Measurements from ENCODE around the gene GLP1R.
"Not testable (repeated sequence)": the region's sequence is repeated elsewhere in the genome, so short reads cannot be mapped to it uniquely, and the experiment has no call there.

The GLP1R gene

GRCh38 chr6:39090036-39090435, 41.5 kb downstream of the GLP1R start:
- no peak for DNase-seq

DNA sequence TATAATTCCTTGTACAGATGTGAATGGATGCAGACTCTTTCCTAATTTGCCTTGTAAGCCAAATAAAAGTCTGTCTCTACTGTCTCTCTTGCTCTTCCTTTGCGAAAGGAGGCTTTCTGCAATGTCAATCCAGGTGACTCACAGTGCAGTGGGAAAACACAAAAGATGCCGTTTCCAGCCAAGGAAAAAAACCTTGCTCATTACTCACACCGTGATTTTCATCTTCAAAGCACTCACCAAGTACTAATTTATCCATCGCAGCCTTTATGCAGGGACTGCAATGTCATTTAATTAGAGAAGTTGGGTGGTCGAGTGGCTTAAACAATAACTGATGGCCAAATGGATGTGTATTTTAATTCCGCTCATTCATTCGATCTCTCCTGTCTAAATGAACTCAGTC, 42.6 kb downstream of the GLP1R start:
- DNase-seq: no peak

DNA sequence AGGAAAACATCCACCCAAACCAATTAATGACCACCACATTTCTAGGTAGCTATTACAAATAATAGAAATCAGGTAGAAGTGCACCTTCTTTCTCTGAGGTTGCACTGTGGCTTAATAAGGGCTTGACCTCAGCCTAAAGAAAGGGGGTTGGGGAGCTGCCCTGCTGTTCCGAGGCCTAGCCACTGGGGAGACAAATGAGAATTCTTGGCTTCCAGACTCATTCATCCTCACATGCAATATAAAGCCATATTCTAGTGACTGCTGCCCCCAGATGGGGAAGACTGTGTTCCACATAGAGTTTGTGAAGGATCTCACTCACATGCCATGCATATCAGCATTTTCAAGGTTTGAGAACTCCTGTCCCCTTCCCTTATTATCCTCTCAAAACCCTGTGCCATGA, 43.5 kb downstream of the GLP1R start:
- no peak for DNase-seq

DNA sequence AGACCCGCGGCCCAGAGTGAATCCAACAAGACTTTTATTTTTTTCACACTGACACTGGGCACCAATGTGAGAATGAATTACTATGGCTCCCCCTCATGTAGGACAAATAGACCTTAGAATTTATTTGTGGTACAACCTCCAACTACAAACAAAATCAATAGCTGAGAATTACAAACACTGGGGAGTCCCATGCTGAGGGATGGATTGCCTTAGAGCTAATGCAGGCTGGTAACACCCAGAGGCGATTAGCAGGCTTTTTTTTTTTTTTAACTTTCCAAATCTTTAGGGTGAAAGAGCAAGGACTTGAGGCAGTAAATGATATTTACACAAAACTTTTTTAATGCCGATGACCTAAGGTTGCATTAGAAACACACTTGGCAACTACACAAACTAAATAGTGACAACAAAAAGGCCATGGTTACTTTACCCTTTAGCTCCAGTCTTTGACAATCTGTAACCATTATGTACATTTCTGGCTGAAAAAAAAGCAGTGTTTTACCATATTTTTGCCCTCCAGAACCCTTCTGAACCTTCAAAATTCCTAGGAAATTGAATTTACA, 44.6 kb downstream of the GLP1R start:
- DNase-seq: no peak

DNA sequence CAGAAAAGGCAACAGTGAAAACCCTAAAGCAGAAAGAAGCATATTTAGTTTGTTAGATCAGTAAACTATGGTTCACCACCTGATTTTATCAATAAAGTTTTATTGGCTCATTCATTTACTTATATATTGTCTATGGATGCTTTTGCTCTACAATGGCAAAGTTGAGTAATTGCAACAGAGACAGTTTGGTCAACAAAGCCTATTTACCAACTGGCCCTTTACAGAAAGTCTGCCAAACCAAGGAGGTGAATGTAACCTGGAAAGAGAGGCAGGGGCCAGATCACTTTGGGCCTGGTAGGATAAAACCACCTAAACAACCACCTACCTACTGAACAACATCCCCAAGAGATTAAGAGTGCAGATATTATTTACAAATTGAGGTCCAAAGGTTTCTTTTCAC, 47.0 kb downstream of the GLP1R start:
- DNase-seq: no peak

GRCh38 chr6:39100358-39100757, 51.8 kb downstream of the GLP1R start:
- DNase-seq: no peak

GRCh38 chr6:39102071-39102820, 53.7 kb downstream of the GLP1R start:
- no peak for DNase-seq

DNA sequence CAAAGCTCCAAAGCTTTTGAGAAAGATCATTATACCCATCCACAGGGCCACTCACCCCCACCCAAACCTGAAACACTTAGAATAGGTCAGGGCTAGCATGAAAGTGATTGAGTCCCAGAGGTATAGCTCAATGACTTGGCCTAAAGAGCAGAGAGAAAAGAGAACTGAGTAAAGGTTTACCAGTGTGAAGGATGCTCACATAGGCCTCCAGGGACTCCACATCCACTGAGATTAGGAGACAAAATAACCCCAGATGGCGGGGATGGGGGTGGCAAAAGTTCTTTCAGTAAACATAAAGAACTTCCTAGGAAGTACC, 54.2 kb downstream of the GLP1R start:
- no peak for DNase-seq

DNA sequence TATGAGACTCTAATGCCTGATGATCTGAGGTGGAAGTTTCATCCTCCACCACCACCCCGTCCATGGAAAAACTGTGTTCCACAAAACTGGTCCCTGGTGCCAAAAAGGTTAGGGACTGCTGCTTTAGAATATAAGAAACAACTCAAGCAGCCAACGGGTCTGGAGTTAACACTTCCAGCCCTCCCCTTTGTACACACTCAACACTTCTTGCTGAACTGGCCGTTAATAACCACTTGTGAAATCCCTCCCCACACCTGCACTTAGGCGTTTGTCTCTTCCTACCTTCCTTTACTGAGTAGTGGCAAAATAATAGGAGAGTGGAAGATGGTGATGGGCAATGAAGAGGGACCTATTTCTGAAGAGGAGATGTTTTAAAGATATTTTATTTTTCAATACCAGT, 55.9 kb downstream of the GLP1R start:
- no peak for DNase-seq

GRCh38 chr6:39107034-39107433, 58.5 kb downstream of the GLP1R start:
- no peak for DNase-seq

GRCh38 chr6:39107641-39108040, 59.1 kb downstream of the GLP1R start:
- DNase-seq: no peak

DNA sequence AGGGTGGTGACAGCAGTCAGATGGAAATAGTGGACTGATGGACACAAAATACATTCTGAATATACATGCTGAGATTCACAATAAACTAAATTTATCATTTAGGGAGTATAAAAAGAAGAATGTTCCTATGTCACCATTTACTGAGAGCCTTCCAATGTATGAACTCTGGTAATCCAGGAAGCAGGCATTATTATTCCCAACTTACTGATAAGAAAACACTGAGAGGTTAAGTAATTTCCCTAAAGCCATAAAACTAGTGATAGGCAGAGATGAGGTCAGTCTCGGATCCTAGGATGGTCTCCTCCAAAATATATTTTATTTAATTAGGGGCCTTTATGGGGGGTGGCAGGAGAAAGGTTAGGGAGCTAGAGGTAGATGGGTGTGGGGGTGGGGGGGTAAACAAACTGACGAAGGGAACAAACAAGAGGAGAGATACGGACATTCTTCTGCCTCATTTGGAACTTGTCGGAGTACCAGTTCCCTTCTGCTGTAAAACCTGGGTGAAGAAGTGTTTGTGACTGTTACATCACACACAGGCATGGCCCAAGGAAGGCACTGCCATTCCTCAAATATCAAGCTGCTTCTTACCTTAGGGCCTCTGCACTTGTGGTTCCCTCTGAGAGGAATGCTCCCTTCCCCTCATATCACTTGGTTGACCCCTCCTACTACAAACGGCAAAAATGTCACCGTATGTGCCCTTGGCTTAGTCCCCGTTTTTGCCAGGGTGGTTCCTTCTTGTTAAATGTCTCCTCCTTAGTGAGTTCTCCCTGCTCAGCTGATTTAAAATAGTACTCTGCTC, 59.7 kb downstream of the GLP1R start:
- DNase-seq: no peak

DNA sequence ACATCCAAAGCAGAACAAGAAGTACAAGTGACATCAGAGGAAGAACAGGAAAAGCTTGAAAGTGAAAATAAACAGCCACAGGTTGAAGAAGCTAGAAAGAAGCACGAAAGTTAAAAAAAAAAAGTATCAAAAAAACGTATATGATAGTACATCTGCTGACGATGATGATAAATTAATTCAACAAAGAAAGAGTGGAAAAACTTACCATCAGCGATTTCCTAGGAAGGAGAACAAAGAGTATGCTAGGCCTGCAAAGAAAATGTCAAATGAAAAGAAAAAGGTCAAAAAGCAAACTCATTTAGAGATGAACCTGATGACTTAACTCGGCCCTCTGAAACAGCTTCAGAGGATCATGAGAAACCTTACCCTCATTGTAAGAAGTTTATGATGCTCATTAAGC, 62.7 kb downstream of the GLP1R start:
- no peak for DNase-seq

DNA sequence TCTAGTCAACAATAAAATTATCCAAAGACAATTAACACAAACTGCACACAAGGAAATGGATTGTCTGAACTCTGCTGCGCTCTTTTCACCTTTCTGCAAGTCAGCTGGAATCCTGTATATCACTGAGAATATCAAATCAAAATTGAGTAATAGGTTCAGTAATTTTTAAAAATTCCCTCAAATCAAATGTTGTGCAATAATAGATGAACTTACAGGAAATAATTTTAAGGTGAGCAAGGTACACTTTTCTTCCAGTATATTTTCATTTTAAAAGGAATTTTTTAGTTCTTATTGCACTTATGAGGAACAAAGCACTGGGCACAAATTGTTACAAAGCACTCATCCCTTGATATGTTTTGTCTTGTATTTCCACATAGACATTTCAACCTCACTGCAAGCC, 65.2 kb downstream of the GLP1R start:
- DNase-seq: no peak

- no peak for DNase-seq
Measured at GRCh38 chr6:39114388-39114703, 65.8 kb downstream of the GLP1R start.

- peak; percentile 91 for DNase-seq
Measured at GRCh38 chr6:39114704-39115599, 66.4 kb downstream of the GLP1R start, which contains the start of gene SAYSD1. SAYSD1 (minus strand) TSS chr6:39115186; CDS start chr6:39115089, 97 bp downstream.

DNA sequence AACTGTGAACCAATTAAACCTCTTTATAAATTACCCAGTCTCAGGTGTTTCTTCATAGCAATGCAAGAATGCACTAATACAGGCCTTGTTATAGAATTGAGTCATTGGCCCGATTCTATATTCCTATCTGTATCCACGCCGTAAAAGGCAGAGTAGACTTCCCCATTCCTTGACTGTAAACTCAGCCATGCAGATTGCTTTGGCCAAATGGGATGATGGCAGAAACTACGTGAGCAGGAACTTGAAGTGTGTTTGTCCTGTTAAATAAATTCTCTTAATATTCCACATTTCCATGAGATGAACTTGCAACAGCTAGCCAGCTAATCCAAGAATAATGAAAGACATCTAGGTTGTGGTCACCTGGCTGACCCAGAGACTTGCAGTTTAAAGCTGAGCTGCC, 70.3 kb downstream of the GLP1R start:
- DNase-seq: no peak

DNA sequence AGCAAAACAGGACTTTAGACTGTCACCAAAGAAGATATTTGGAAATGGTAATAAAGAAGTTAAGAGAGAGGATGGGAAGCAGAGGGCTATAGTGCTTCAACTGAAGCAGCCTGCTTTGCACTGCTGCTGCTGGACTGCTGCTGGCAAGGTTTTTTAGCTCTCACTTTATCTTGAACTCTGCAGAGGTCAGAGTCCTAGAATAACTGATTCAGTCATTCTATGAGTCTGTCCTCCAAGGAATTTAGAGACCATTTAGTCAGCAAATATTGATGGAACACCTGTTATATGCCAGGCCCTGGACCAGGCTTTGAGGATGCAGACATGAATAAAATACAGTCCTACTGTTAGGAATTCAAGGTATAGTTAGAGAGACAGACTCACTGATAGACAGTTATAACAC, 75.5 kb downstream of the GLP1R start:
- no peak for DNase-seq

DNA sequence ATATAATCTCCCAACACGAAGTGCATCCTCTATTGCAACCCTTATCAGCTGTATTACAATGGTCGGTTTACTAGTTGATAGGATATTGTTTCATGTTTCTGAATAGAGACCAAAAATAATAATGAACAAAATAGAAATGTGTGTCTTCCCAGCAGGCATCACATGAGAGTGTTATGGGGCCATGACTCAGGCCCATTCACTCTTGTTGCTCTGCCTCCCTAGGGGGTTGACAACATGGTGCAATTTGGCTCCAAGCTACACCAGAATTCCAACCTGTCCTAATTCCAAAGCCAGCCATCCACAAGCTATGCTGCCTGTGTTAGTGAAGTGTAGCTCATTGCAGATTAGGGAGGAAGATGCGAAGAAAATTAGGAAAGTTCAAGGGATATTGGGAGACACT, 79.5 kb downstream of the GLP1R start:
- no peak for DNase-seq

DNA sequence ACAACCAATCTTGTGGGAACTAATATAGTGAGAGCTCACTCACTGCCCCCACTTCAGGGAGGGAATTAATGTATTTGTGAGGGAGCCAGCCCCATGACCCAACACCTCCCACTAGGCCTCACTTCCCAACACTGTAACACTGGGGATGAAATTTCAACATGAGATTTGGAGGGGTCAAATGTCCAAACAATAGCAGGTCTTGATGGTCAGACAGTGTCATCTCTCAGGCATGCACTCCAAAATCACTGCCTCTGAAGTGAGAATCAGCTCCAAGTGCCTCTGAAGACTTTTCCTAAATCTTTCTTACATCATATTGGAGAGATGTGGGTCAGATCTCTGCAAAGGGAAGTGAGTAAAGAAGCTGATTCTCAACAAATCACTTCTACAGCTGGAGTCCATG, 80.3 kb downstream of the GLP1R start:
- DNase-seq: no peak

DNA sequence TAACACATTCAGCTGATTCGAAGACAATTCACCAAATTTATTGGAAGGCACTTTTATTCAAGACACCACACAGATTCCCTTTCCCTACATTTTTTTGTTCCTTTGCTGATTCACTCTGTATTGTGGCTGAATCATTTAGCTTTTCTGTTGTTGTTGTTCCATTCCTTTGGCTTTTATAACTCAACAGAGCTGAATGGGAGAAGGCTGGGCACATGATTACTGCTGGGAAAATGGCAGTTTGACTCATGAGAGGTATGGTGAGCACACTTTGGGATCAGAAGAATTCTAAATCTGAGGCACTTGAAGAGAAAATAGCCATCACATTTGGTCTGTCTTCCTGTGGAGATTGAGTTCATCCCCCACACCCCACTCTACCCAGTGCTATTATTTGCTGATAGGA, 82.1 kb downstream of the GLP1R start:
- DNase-seq: no peak

GRCh38 chr6:39134761-39135160, 86.2 kb downstream of the GLP1R start:
- DNase-seq: not testable (repeated sequence)

DNA sequence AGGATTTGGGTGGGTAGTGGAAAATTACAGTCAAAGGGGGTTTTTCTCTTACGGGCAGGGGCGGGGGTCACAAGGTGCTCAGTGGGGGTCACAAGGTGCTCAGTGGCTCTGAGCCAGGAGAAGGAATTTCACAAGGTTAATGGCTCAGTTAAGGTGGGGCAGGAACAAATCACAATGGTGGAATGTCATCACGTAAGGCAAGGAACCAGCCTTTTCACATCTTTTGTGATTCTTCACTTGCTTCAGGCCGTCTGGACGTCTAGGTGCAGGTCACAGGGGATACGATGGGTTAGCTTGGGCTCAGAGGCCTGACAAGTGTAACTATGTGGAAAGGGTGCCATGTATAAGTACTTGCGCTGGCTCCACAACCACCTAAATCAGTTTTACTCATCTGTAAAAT, 87.6 kb downstream of the GLP1R start:
- DNase-seq: not testable (repeated sequence)

Measured in midbrain (tissue), 1 donor.